Subcutaneous preadipocyte (primary cell): ENCODE measurements around the gene KIR2DL1. TPM values are rescaled to one million over a fixed set of nuclear protein-coding genes. Genes with fewer than 3 reads are reported as not detected.

Experiments used
- small RNA-seq: library from RNA; depleted of rRNA; stranded (forward); fragments of <200 nt; gene quantifications from one replicate; pipeline ENCODE3, GENCODE V24; 2012
- total RNA-seq: library from RNA; depleted of rRNA; stranded (reverse); fragments of >200 nt; gene quantifications from 2 replicates; pipeline ENCODE4 v1.2.3, GENCODE V29; 2012

KIR2DL1 gene
- total RNA-seq, result not detected in 2 replicates

DNA sequence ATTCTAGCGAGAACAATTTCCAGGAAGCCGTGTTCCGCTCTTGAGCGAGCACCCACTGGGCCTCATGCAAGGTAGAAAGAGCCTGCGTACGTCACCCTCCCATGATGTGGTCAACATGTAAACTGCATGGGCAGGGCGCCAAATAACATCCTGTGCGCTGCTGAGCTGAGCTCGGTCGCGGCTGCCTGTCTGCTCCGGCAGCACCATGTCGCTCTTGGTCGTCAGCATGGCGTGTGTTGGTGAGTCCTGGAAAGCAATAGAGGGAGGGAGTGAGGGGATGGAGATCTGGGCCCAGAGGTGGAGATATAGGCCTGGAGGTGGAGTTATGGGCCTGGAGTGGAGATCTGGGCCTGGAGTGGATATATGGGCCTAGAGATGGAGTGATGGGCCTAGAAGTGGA lies at the start of gene KIR2DL1:
TSS of gene KIR2DL1 (plus strand) at position 148 of the 400 bp plus-strand sequence. CDS start at position 206, 58 bp downstream.

DNA sequence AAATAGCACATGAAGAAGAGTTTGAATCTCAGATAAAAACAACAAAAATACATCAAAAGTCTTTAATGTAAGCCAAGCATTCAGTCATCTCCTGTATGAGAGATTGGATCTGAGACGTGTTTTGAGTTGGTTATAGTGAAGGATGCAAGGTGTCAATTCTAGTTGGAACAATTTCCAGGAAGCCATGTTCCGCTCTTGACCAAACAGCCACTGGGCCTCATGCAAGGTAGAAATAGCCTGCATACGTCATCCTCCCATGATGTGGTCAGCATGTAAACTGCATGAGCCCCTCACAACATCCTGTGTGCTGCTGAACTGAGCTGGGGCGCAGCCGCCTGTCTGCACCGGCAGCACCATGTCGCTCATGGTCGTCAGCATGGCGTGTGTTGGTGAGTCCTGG lies 45.5 kb upstream of the KIR2DL1 start, which contains the start of gene KIR3DL3:
TSS of gene KIR3DL3 (plus strand) at position 301 of the 400 bp plus-strand sequence. CDS start at position 356, 55 bp downstream.

GRCh38 chr19:54738306-54738705 lies 31.3 kb upstream of the KIR2DL1 start, which contains the start of gene KIR2DL3:
TSS of gene KIR2DL3 (plus strand) at chr19:54738513. CDS start at chr19:54738546, 33 bp downstream.

GRCh38 chr19:54803410-54803809 lies 33.8 kb downstream of the KIR2DL1 start, which contains the start of gene KIR2DL4:
TSS of gene KIR2DL4 (plus strand) at chr19:54803610. CDS start at chr19:54803652, 42 bp downstream.

GRCh38 chr19:54816251-54816650 lies 46.7 kb downstream of the KIR2DL1 start, which contains the start of gene KIR3DL1:
TSS of gene KIR3DL1 (plus strand) at chr19:54816468.

GRCh38 chr19:54832496-54832895 lies 62.9 kb downstream of the KIR2DL1 start, which contains the start of gene KIR2DS4:
TSS of gene KIR2DS4 (plus strand) at chr19:54832676.

Small RNAs within 50 kb of the gene (small RNA-seq; reads per million reads assigned to genes)
- gene KIR3DP1, result not detected

Other genes with a start within 250 kb of the KIR2DL1 start
- not detected in 2 replicates for gene LILRA2, start 196.0 kb upstream of the KIR2DL1 start, total RNA-seq
- gene LILRA1, start 176.2 kb upstream of the KIR2DL1 start, total RNA-seq, result not detected in 2 replicates
- not detected in 2 replicates for gene LILRB1, start 139.3 kb upstream of the KIR2DL1 start, total RNA-seq
- not detected in 2 replicates for gene LILRB4, start 106.8 kb upstream of the KIR2DL1 start, total RNA-seq
- not detected in 2 replicates for gene KIR3DL3, start 45.4 kb upstream of the KIR2DL1 start, total RNA-seq
- not detected in 2 replicates for gene KIR2DL3, start 31.3 kb upstream of the KIR2DL1 start, total RNA-seq
- gene KIR2DL4, start 33.8 kb downstream of the KIR2DL1 start, total RNA-seq, result not detected in 2 replicates
- not detected in 2 replicates for gene KIR3DL1, start 46.7 kb downstream of the KIR2DL1 start, total RNA-seq
- not detected in 2 replicates for gene KIR2DS4, start 62.9 kb downstream of the KIR2DL1 start, total RNA-seq
- gene KIR3DL2, start 80.7 kb downstream of the KIR2DL1 start, total RNA-seq, result not detected in 2 replicates
- not detected in 2 replicates for gene FCAR, start 104.4 kb downstream of the KIR2DL1 start, total RNA-seq
- not detected in 2 replicates for gene NCR1, start 136.4 kb downstream of the KIR2DL1 start, total RNA-seq
- gene NLRP7, start 177.7 kb downstream of the KIR2DL1 start, total RNA-seq, result not detected in 2 replicates
- under 0.01 and 0.37 TPM in 2 replicates for gene NLRP2, start 196.6 kb downstream of the KIR2DL1 start, total RNA-seq